Measurements from ENCODE around the gene CTNNA1.
"Not testable (repeated sequence)": the region's sequence is repeated elsewhere in the genome, so short reads cannot be mapped to it uniquely, and the experiment has no call there.

Gene CTNNA1

GRCh38 chr5:138709202-138709601 is 44.0 kb upstream of the CTNNA1 start:
- DNase-seq (ENCODE audit: low read depth) = no peak
- TF ChIP-seq, protein P1, sequence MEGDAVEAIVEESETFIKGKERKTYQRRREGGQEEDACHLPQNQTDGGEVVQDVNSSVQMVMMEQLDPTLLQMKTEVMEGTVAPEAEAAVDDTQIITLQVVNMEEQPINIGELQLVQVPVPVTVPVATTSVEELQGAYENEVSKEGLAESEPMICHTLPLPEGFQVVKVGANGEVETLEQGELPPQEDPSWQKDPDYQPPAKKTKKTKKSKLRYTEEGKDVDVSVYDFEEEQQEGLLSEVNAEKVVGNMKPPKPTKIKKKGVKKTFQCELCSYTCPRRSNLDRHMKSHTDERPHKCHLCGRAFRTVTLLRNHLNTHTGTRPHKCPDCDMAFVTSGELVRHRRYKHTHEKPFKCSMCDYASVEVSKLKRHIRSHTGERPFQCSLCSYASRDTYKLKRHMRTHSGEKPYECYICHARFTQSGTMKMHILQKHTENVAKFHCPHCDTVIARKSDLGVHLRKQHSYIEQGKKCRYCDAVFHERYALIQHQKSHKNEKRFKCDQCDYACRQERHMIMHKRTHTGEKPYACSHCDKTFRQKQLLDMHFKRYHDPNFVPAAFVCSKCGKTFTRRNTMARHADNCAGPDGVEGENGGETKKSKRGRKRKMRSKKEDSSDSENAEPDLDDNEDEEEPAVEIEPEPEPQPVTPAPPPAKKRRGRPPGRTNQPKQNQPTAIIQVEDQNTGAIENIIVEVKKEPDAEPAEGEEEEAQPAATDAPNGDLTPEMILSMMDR (IDR thresholded peaks at IDR 0.05; ENCODE audit: low read depth, low read length, missing control alignments) = no peak
- H3K4me3 ChIP-seq (ENCODE audit: low read depth, low read length) = no peak overlapping the region

- TF ChIP-seq, protein P1 (IDR thresholded peaks at IDR 0.05; ENCODE audit: low read depth, low read length, missing control alignments) = no peak
- DNase-seq (ENCODE audit: low read depth) = no peak
- no peak overlapping the region for H3K4me3 ChIP-seq (ENCODE audit: low read depth, low read length)
Measured at GRCh38 chr5:138711087-138711486, 42.1 kb upstream of the CTNNA1 start.

- TF ChIP-seq, protein P1 (IDR thresholded peaks at IDR 0.05; ENCODE audit: low read depth, low read length, missing control alignments) = no peak
- no peak overlapping the region for H3K4me3 ChIP-seq (ENCODE audit: low read depth, low read length)
- DNase-seq (ENCODE audit: low read depth) = no peak
Measured at GRCh38 chr5:138711811-138712210, 41.4 kb upstream of the CTNNA1 start.

DNA sequence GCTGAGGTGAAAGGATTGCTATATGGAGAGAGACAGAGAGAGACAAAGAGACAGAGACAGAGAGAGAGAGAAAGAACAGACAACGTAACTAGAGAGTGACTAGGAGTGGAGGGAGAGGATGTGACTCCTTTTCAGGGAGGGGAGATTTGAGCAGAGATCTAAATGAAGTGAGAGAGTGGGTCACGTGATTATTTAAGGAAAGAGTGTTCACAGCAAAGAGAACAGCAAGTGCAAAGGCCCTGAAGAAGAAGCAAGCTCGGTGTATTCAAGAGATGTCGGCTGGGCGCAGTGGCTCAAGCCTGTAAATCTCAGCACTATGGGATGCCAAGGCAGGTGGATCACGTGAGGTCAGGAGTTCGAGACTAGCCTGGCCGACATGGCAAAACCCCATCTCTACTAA is 40.9 kb upstream of the CTNNA1 start:
- H3K4me3 ChIP-seq (ENCODE audit: low read depth, low read length) = no peak overlapping the region
- DNase-seq (ENCODE audit: low read depth) = no peak
- TF ChIP-seq, protein P1 (IDR thresholded peaks at IDR 0.05; ENCODE audit: low read depth, low read length, missing control alignments) = no peak

DNA sequence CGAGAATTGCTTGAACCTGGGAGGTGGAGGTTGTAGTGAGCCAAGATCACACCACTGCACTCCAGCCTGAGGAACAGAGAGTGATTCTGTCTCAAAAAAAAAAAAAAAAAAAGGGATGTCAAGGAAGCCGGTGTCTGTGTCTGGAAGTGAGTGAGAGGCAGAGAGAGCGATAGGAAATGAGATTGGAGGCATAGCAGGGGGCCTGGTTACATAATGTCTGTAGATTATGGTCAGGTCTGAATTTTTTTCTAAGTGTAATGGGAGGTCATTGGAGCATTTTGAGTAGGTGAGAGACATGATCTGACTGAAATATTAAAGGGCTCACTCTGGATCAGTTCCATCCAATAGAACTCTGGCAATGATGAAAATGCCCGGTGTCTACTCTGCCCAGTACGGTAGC is 40.4 kb upstream of the CTNNA1 start:
- no peak for DNase-seq (ENCODE audit: low read depth)
- TF ChIP-seq, protein P1 (IDR thresholded peaks at IDR 0.05; ENCODE audit: low read depth, low read length, missing control alignments) = no peak
- H3K4me3 ChIP-seq (ENCODE audit: low read depth, low read length) = no peak overlapping the region

GRCh38 chr5:138713247-138713646 is 40.0 kb upstream of the CTNNA1 start:
- DNase-seq (ENCODE audit: low read depth) = no peak
- TF ChIP-seq, protein P1 (IDR thresholded peaks at IDR 0.05; ENCODE audit: low read depth, low read length, missing control alignments) = no peak
- H3K4me3 ChIP-seq (ENCODE audit: low read depth, low read length) = no peak overlapping the region

DNA sequence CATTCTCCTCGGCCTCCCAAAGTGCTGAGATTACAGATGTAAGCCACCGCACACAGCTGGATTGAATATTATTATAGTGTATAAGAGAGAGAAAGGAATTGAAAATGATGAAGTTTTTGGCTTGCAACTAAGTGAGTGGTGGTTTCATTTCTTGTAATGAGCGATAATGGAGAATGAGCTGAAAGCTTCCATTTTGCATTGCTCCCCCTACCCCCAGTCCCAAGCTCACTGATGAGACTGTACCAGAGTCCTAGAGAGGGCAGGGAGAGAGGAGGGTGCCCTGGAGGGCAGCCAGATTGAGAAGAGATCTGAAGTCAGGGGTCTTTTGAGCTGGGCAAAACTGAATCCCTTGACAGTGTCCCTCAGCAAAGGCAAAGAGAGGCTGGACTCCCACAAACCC is 38.5 kb upstream of the CTNNA1 start:
- TF ChIP-seq, protein P1 (IDR thresholded peaks at IDR 0.05; ENCODE audit: low read depth, low read length, missing control alignments) = no peak
- DNase-seq (ENCODE audit: low read depth) = no peak
- no peak overlapping the region for H3K4me3 ChIP-seq (ENCODE audit: low read depth, low read length)

GRCh38 chr5:138715931-138716432 is 37.2 kb upstream of the CTNNA1 start:
- not testable (repeated sequence) for DNase-seq (ENCODE audit: low read depth); H3K4me3 ChIP-seq (ENCODE audit: low read depth, low read length)

Data from GM12864 (cell line).